IPS DF 6.9 (cell line): ENCODE results near the gene TICAM1.
A peak's percentile ranks its signal among the peaks of the same experiment; 100 is the strongest.

ENCODE experiments used
- DNase-seq: peaks from one replicate; pipeline ENCODE4 v3.0.0-alpha.2; 2013; ENCODE audit warnings: low read depth, low spot score
- H3K27ac ChIP-seq: one replicate; pipeline ENCODE4 v1.5.1; 2013; ENCODE audit warnings: low read length, control low read depth
- H3K27me3 ChIP-seq: 2 replicates; pipeline ENCODE4 v1.6.1; 2013; ENCODE audit warnings: mild to moderate bottlenecking, low read length; ENCODE audit not compliant: control insufficient read depth, insufficient read depth
- H3K36me3 ChIP-seq: 2 replicates; pipeline ENCODE4 v1.6.1; 2013; ENCODE audit warnings: low read length; ENCODE audit not compliant: control insufficient read depth, insufficient read depth
- H3K4me1 ChIP-seq: 2 replicates; pipeline ENCODE4 v1.6.1; 2013; ENCODE audit warnings: low read length; ENCODE audit not compliant: control insufficient read depth, insufficient read depth
- H3K4me3 ChIP-seq: 2 replicates; pipeline ENCODE4 v1.5.1; 2013; ENCODE audit warnings: mild to moderate bottlenecking, low read length
- H3K9me3 ChIP-seq: 2 replicates; pipeline ENCODE4 v1.6.1; 2013; ENCODE audit warnings: low read length, inconsistent platforms; ENCODE audit not compliant: control insufficient read depth, insufficient read depth
- WGBS: extraction: QIAGEN DNeasy Blood & Tissue Kit; methylation state at CpG from one replicate; pipeline ENCODE4 v1.1.7; 2013; ENCODE audit warnings: mixed read lengths, missing lambda C conversion rate; ENCODE audit not compliant: insufficient read length, insufficient coverage; 5-methylcytosine and 5-hydroxymethylcytosine counted together

The TICAM1 gene

DNA sequence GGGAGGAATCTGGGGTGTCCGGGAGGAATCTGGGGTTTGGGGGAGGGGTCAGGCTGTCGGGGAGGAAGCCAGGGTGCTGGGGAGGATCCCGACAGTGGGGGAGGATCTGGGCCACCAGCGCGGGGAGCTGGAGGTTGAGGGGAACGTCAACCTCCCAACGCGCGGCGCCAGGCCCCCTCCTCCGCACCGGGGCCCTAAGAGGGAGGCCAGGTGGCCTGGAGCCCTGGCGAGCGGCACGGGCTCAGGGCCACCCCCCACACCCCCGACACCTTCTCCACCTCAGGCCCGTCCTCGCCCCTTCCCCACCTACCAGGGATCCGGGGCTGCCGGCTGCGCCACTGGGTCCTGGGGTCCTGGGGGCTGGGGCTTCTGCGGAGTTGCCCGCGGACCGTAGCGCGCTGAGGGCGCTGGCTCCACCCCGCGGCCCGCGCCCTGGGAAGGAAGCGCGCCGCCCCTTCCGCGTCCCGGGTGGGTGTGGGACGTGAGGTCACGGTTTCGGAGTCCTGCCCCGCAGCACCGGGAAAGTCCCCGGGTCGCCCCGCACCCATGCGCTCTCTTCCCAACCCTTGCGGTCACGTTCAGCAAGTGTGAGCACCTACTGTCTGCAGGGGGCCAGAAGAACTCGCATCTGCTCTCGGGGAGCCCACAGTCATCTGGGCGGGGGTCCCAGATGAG lies at the start of gene TICAM1:
Gene TICAM1, minus strand, starts transcription at position 409 of the 675 bp plus-strand sequence. CDS start 13,335 bp downstream, outside the sequence.
- no peak within 1 kb of the TSS for H3K27ac ChIP-seq
- no peaks in the 10 kb centered on the region for H3K9me3 ChIP-seq
- no peak for DNase-seq
- H3K4me1 ChIP-seq = no peaks in the 10 kb centered on the region
- H3K36me3 ChIP-seq = no peaks in the 10 kb centered on the region
- peak within 1 kb of the TSS; percentile 60 for H3K4me3 ChIP-seq
- WGBS = no CpG with 5 or more reads among the region's 52 CpGs
- H3K27me3 ChIP-seq = peaks cover 5% of the 10 kb centered on the region; the same call in 1 of the 2 replicates

DNA sequence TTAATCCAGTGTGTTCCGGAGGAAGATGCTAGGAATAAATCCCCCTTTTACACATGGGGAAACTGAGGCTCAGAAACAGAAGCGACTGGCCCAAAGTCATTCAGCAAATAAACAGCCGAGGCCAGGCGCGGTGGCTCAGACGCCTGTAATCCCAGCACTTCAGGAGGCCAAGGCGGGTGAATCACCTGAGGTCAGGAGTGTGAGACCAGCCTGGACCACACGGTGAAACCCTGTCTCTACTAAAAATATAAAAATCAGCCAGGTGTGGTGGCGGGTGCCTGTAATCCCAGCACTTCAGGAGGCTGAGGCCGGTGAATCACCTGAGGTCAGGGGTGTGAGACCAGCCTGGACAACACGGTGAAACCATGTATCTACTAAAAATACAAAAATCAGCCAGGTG lies 47.5 kb upstream of the TICAM1 start:
- H3K27me3 ChIP-seq = no peaks in the 10 kb centered on the region
- H3K36me3 ChIP-seq = no peaks in the 10 kb centered on the region; the same call in 1 of the 2 replicates
- WGBS = no CpG with 5 or more reads among the region's 11 CpGs
- no peak overlapping the region for H3K4me3 ChIP-seq
- H3K27ac ChIP-seq = no peak overlapping the region
- H3K4me1 ChIP-seq = peaks cover 12% of the 10 kb centered on the region
- no peaks in the 10 kb centered on the region for H3K9me3 ChIP-seq
- DNase-seq = no peak

DNA sequence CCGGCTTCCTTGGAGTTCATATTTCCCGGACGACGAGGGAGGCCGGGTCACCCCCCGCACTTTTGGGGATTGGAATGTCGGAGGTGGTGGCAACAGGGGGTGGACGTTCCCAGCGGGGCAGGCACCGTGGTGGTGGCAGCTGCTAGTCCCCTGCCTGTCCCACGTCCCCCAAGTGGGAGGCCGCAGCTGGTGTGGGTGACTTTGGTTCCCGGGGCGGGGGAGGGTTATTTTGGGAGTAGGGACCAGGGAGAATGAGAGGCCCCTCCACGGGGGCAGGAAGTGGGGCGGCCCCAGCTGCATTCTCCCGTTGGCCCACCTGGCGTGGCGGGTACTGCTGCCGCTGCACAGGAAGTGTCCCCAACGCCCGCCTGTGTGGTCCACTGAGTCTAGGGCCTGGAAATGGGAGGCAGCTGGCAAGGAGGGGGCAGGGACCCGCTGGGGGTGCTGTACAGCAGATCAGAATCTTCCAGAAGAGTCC lies 47.0 kb upstream of the TICAM1 start:
- no CpG with 5 or more reads among the region's 23 CpGs for WGBS
- no peaks in the 10 kb centered on the region for H3K27me3 ChIP-seq
- H3K36me3 ChIP-seq = no peaks in the 10 kb centered on the region; the same call in 1 of the 2 replicates
- H3K27ac ChIP-seq = no peak overlapping the region
- H3K9me3 ChIP-seq = no peaks in the 10 kb centered on the region
- H3K4me1 ChIP-seq = peaks cover 12% of the 10 kb centered on the region
- no peak for DNase-seq
- no peak overlapping the region for H3K4me3 ChIP-seq

DNA sequence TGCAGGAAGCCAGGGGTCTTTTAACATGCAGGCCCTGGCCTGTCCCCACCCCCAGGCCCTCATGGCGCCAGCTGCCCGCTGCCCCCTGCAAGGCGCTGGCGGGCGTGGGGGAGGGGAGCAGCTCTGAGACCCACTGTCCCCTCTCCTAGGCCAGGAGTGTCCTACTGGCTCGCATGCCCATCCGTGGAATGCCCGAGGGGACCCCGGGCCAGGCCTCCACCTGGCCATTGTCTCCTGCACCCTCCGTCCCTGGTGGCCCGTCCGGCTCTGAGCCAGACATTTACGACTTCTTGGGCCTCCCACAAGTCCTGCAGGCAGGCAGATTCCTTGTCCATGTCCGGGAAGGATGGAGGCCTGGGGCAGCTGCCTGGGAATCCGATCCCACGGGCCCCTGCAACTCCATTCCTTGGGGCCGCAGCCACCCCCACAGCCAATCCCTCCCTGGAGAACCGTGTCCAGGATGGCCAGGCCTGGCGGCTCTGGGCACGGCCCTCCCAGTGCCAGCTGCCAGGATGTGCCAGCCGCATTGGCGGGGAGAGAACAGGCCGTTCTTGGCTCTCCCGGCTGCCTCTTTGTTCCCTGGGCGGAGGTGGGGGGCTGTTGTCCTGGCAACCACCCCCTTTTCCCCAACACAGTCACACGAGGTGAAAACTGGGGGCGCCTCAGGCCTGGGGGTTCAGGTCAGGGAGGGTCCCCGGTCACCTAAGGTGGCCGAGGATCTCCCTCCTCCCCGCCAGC lies 46.4 kb upstream of the TICAM1 start:
- Histone ChIP-seq H3K9me3 (no peaks in the 10 kb centered on the region), H3K4me1 (peaks cover 12% of the 10 kb centered on the region), H3K36me3 (no peaks in the 10 kb centered on the region; the same call in 1 of the 2 replicates), H3K27me3 (no peaks in the 10 kb centered on the region), H3K27ac (no peak overlapping the region), H3K4me3 (no peak overlapping the region)
- no CpG with 5 or more reads among the region's 30 CpGs for WGBS
- DNase-seq = no peak

- H3K27me3 ChIP-seq = no peaks in the 10 kb centered on the region
- H3K4me3 ChIP-seq = no peak overlapping the region
- no peaks in the 10 kb centered on the region; the same call in 1 of the 2 replicates for H3K36me3 ChIP-seq
- no CpG with 5 or more reads among the region's 3 CpGs for WGBS
- DNase-seq = no peak
- H3K27ac ChIP-seq = no peak overlapping the region
- H3K4me1 ChIP-seq = peaks cover 12% of the 10 kb centered on the region
- H3K9me3 ChIP-seq = no peaks in the 10 kb centered on the region
Observed at GRCh38 chr19:4873930-4874329, 42.4 kb upstream of the TICAM1 start.

- Histone ChIP-seq H3K4me3 (no peak overlapping the region), H3K27me3 (no peaks in the 10 kb centered on the region), H3K9me3 (no peaks in the 10 kb centered on the region), H3K27ac (no peak overlapping the region), H3K4me1 (no peaks in the 10 kb centered on the region), H3K36me3 (no peaks in the 10 kb centered on the region)
- no peak for DNase-seq
- no CpG with 5 or more reads among the region's 6 CpGs for WGBS
Observed at GRCh38 chr19:4871711-4872110, 40.2 kb upstream of the TICAM1 start.

GRCh38 chr19:4870025-4870700 lies 38.7 kb upstream of the TICAM1 start:
- WGBS = no CpG with 5 or more reads among the region's 10 CpGs
- no peak for DNase-seq
- Histone ChIP-seq H3K9me3 (no peaks in the 10 kb centered on the region), H3K4me1 (no peaks in the 10 kb centered on the region), H3K4me3 (no peak overlapping the region), H3K27me3 (no peaks in the 10 kb centered on the region), H3K36me3 (no peaks in the 10 kb centered on the region), H3K27ac (no peak overlapping the region)

- no peak overlapping the region for H3K4me3 ChIP-seq
- no CpG with 5 or more reads among the region's 10 CpGs for WGBS
Observed at GRCh38 chr19:4868286-4868834, 36.8 kb upstream of the TICAM1 start.

GRCh38 chr19:4867534-4868285 lies 36.2 kb upstream of the TICAM1 start, which contains the start of gene PLIN3:
Gene PLIN3, minus strand, starts transcription at chr19:4867667. Its CDS starts 6,273 bp downstream, at chr19:4861394.
- Histone ChIP-seq H3K4me1 (no peaks in the 10 kb centered on the region), H3K27ac (no peak within 1 kb of the TSS)

More at GRCh38 chr19:4868286-4868834, 36.8 kb upstream of the TICAM1 start:
- no peaks in the 10 kb centered on the region for H3K9me3 ChIP-seq
- H3K4me1 ChIP-seq = no peaks in the 10 kb centered on the region
- H3K27me3 ChIP-seq = no peaks in the 10 kb centered on the region
- no peak overlapping the region for H3K27ac ChIP-seq
- no peaks in the 10 kb centered on the region for H3K36me3 ChIP-seq
- DNase-seq = no peak

More at GRCh38 chr19:4867534-4868285, 36.2 kb upstream of the TICAM1 start, which contains the start of gene PLIN3:
- WGBS = no CpG with 5 or more reads among the region's 46 CpGs
- no peaks in the 10 kb centered on the region for H3K27me3 ChIP-seq
- DNase-seq = peak; percentile 73
- H3K4me3 ChIP-seq = peak within 1 kb of the TSS; percentile 64; the same call in 1 of the 2 replicates
- no peaks in the 10 kb centered on the region for H3K36me3 ChIP-seq
- no peaks in the 10 kb centered on the region for H3K9me3 ChIP-seq
